Stimulated activated CD8-positive, alpha-beta memory T cell treated with anti-CD3 and anti-CD28 coated beads, Interleukin-2, amount 100 ng/mL, for 48 hours (primary cell): ENCODE data around the gene KCNJ13.
"Not testable (repeated sequence)": the region's sequence is repeated elsewhere in the genome, so short reads cannot be mapped to it uniquely, and the experiment has no call there.

Experiments used
- DNase-seq, 2 donors: peaks; one replicate each; pipeline ENCODE4 v3.0.0-alpha.2; 2020; ENCODE audit warnings: low read depth in 2 of 2

The KCNJ13 gene

DNA sequence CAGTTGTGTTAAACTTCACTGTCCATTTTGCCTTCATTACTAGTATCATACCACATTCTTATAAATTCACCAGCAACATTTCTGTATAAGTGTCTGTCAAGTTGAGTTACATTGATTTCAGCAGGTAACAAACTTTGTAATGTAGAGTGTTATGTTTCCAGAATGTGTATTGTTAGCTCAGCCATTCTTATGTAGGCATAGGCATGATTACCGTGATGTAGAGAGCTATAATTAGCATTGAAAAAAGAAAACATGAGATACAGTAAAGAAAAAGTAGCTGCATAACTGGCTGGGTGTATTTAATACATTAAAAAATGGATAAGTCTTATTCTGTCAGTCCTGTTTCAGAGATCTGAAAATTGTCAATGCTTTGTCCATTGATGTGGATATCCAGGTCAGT, 8.5 kb downstream of the KCNJ13 start:
- no peak for DNase-seq

DNA sequence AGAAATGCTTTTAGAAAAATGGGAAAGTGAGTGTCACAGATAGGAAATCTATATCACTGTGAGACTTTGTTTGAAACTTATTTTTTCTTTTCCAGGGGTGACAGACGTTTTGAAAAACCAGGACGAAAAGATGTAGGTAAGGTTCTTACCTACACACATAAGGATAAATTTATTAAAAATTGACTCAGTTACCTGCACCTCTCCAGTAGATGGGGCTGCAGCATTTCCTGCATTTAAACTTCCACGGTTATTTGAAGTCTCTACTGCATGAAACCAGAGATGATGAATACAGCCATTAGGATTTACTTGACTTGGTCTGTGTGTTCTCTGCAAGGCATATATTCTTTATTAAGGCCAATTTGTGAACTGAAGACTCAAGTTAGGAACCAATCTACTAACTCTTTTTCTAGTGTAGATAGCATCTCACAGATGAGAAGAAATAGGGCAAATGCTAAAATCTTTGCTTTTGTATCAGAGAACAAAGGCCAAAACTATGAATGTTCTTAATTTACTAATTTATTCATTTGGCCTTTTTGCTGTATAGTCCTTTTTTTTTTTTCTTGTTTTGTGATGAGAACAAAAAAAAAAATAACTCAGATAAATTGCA, 15.0 kb downstream of the KCNJ13 start:
- no peak for DNase-seq

DNA sequence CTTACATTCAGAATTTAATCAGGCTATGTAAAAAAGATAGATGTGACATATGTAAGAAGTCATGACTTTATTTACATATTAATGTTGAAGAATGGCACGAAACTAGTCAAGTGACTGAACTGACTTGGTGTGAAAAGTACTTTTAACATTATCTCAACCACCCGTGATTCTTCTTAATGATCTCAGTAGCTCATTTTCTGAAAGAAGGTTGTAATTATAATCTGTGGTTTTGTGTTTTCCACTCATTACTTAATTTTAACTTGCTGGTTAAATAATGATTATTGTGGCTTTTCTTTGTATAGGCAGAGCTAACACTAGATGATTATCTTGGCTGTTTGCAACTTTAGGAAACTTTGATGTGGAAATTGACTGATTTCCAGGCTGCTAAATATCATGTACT, 18.5 kb downstream of the KCNJ13 start:
- DNase-seq: no peak

DNA sequence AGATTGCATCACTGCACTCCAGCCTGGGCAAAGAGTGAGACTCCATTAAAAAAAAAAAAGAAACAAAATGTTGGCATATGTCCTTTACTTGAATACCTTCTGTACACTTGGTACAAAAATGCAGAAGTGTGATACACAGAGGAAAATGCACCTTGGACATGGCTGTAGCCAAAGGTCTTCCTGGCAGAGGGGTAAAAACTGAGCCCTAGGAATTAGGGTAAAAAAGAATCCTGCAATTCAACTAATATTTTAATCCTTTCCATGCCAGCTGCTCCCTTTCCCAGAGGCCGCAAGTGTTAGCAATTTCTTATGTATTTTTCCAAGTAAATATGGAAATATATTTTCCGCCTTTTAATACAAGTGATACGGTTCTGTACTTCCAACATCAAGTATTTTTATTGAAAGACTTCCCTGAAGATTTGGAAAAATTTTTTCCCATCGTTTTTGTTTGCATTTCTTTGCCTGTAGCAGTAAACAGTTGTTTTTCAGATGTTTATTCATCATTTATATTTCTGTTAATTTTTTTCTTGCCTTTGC, 26.2 kb downstream of the KCNJ13 start:
- no peak for DNase-seq

DNA sequence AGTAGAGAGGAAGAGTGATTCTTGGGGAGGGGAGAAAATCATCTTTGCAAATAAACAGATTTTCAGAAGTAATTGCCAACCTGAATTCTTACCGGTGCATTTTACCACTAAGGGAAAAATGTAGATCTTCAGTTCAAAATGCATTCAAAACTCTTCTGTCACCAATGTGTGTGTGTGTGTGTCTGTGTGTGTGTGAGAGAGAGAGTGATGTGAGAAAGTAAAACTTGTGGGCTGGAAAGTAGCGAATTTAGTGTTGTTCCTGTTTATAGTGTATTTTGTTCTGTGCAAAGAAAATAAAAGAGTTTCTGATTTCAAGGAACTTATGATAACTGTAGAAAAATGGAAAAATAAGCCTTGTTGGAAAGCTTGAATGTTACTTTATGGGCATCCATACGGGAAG, 27.0 kb downstream of the KCNJ13 start:
- DNase-seq: no peak

DNA sequence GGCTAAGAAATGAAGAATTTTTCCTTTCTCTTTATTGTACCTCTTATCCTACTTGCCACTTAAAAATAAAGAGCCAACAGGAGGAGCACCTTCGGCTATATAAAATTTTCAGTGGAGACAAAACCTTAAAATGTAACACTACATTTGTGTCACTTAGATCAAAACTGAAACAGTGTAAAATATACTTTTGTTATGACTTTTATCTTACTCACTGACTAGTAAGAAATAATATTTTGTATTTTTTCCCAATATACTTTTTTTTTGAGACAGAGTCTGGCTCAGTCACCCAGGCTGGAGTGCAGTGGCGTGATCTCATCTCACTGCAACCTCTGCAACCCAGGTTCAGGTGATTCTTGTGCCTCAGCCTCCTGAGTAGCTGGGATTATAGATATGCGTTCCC, 28.3 kb downstream of the KCNJ13 start:
- DNase-seq: no peak

DNA sequence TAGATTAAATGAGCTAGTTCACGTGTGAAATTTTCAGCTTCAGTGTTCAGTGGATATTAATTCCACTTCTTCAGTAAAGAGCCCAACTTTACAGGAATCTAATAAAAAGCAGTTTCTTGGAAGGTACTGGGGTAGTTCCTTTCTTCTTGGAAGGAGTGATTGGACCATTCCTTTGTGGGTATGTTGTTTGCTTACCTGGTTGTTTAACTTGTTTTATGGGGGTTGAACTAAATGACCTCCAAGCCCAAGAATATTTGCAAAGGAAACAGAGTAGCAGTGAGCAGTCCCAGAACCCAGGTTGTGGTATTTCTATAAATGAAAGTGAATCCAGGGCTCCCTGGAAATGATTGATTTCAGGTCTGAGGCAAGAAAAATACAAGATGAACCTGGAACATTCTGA, 31.4 kb downstream of the KCNJ13 start:
- DNase-seq: no peak

DNA sequence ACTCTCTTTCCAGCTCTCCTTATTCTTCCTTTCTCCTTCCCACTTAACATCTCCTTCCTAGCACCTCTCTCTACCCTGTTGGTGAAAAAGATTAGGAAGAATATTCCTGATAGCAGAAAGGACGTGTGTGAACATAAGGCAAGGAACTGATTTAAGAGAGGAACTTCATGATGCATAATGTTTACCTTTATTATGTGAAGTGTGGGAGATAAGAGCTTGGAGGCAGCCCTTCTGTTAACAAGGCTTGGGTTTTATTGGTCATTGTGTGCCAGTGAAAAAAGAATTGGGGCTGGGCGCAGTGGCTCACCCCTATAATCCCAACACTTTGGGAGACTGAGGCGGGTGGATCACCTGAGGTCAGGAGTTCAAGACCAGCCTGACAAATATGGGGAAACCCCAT, 34.4 kb downstream of the KCNJ13 start:
- no peak for DNase-seq

DNA sequence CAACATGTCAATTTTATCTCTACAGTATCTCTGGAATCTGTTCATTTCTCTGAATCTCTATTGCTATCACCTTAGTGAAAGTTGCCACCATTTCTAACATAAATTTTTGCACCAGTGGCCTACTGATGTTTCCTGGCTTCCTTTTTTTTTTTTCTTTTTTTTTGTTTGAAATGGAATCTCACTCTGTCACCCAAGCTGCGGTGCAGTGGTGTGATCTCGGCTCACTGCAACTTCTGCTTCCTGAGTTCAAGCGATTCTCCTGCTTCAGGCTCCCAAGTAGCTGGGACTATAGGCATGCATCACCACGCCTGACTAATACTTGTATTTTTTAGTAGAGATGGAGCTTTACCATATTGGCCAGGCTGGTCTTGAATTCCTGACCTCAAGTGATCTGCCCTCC, 35.1 kb downstream of the KCNJ13 start:
- no peak for DNase-seq

DNA sequence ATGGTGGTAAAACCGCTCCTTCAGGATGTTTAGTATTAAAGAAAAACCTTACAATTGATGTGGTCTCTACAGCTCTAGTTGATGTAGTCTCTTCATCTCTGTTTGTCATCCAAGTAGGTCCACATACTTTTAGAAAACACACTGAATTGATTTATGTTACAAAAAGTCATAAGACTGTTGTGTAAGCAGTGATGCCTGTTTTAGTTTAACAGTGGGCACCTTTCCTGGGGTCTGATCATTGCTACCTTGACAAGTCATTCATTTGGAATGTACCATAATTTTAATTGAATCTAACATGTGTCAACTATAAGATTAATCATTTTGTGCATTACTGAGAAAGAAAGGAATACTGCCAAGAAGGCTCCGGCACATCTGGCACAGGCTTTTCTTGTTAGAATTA, 44.9 kb downstream of the KCNJ13 start:
- DNase-seq: no peak

DNA sequence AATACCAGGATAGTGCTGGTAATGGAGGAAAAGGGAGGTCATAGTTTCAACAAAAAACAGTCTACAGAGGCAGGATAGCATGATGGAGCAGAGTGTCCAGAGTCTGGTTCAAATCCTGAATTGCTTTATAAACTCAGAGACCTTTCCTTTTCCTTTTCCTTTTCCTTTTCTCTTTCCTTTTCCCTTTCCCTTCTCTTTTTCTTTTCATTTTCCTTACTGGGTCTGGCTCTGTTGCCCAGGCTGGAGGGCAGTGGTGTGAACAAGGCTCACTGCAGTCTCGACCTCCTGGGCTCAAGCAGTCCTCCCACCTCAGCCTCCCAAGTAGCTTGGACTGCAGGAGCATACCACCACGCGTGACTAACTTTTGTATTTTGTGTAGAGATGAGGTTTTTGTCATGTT, 47.6 kb downstream of the KCNJ13 start:
- no peak for DNase-seq

DNA sequence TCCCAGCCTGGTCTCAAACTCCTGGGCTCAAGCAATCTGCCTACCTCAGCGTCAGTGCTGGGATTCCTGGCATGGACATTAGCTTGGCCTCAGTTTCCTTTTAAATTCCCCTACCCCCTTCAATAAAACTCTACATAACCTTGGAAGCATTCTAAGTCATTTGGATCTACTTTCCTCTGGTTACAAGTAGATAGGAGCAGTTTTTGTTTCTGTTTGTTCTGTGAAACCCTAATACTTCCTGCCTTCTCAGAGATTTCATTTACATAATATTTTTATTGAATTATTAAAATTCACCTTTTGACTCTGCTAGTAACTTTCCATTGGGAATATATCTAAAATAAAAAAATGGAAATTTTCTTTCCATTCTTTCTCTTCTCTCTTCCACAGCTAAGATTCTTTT, 53.3 kb downstream of the KCNJ13 start:
- no peak for DNase-seq

DNA sequence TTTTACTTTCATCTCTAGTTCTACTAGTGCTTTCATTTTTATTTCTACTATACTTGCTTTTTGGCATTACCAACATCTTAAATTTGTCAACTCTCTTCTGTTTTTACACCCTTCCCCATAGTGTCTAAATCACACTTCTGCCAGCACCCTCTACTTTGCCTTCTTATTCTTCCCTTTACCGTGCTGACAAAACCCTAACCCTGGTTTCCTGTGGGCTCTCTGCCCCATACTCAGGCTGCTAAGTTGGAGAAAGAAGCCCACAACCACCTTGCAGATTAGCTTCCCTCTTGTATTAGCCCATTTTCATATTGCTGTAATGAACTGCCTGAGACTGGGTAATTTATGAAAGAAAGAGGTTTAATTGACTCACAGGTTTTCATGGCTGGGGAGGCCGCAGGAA, 54.5 kb downstream of the KCNJ13 start:
- no peak for DNase-seq

DNA sequence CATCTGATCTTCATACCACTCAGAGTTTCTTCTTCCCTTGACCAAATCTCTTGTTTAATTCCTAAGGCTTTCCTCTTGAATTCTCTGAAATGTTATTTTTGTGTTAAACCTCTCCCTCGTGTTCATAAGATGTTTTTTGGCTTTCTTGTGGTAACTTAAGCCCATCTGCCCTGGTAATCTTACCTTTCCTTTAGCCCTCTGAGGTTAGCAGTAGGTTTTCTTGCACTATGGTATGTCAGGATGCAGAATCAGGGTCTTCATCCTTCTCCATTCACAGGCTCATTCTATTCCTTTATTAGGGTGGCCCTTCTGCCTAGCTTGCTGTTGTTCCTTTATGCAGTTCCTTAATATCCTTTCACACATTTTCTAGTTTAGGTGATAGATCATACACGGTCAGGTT, 55.1 kb downstream of the KCNJ13 start:
- DNase-seq: no peak

DNA sequence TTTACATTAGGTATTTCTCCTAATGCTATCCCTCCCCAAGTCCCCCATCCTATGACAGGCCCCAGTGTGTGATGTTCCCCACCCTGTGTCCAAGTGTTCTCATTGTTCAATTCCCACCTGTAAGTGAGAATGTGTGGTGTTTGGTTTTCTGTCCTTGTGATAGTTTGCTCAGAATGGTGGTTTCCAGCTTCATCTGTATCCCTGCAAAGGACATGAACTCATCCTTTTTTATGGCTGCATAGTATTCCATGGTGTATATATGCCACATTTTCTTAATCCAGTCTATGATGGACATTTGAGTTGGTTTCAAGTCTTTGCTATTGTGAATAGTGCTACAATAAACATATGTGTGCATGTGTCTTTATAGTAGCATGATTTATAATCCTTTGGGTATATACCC, 56.3 kb downstream of the KCNJ13 start:
- DNase-seq: not testable (repeated sequence)
